IMR-90 (cell line): ENCODE data around the gene NCKAP5. TPM values are rescaled to one million over a fixed set of nuclear protein-coding genes. Genes with fewer than 3 reads are reported as not detected.

Experiments used
- ATAC-seq: fragments of 200-7000 bp; cut with Tn5 transposase; 2 replicates; pipeline ENCODE4 v1.9.1; 2020; ENCODE audit warnings: low read depth, mild to moderate bottlenecking, moderate library complexity
- BruUV-seq: library from RNA; stranded (reverse); fragments of 400-500 nt; replicated peaks from 2 replicates; lab custom pipeline; 2021; lab: Mats Ljungman, UMichigan
- CTCF ChIA-PET: fragments of 300-600 bp; formaldehyde crosslinking; extraction: SDS; loops from one replicate; lab custom pipeline; 2021; ENCODE audit warnings: antibody characterized with exemption; lab: Yijun Ruan, JAX
- POLR2A ChIA-PET: fragments of 300-600 bp; sonication (Branson Sonifier 250); formaldehyde crosslinking; loops from one replicate; lab custom pipeline; 2022; ENCODE audit warnings: antibody characterized with exemption; ENCODE audit not compliant: unreplicated experiment; lab: Charles Lee
- DNase-seq: peaks from one replicate; pipeline ENCODE4 v3.0.0; 2013
- H2AFZ ChIP-seq: replicated peaks from 2 replicates; pipeline ENCODE3; 2013; ENCODE audit warnings: low read length, mild to moderate bottlenecking; ENCODE audit not compliant: poor library complexity
- H2AK5ac ChIP-seq: 2 replicates; pipeline ENCODE4 v1.6.1; 2013; ENCODE audit warnings: low read depth, low read length, inconsistent platforms
- H2AK9ac ChIP-seq: replicated peaks from 2 replicates; pipeline ENCODE3; 2013; ENCODE audit warnings: mild to moderate bottlenecking, low read depth, low read length, moderate library complexity; ENCODE audit not compliant: poor library complexity
- H2BK120ac ChIP-seq: 2 replicates; pipeline ENCODE4 v1.6.1; 2013; ENCODE audit warnings: low read depth, low read length, inconsistent platforms
- H2BK15ac ChIP-seq: 3 replicates; pipeline ENCODE4 v1.6.1; 2013; ENCODE audit warnings: low read depth, low read length, inconsistent platforms
- H2BK20ac ChIP-seq: 2 replicates; pipeline ENCODE4 v1.6.1; 2013; ENCODE audit warnings: low read depth, mild to moderate bottlenecking, inconsistent platforms, low read length, moderate library complexity
- H2BK5ac ChIP-seq: 2 replicates; pipeline ENCODE4 v1.6.1; 2013; ENCODE audit warnings: mild to moderate bottlenecking, low read depth, low read length, inconsistent platforms; ENCODE audit not compliant: poor library complexity, severe bottlenecking
- H3K14ac ChIP-seq: replicated peaks from 2 replicates; pipeline ENCODE4 v1.6.1; 2013; ENCODE audit warnings: low read depth, low read length, inconsistent platforms
- H3K18ac ChIP-seq: 2 replicates; pipeline ENCODE4 v1.6.1; 2013; ENCODE audit warnings: low read depth, low read length, control low read depth
- H3K23ac ChIP-seq: 2 replicates; pipeline ENCODE4 v1.6.1; 2013; ENCODE audit warnings: low read depth, low read length, inconsistent platforms
- H3K27ac ChIP-seq: 2 replicates; pipeline ENCODE4 v1.5.1; 2013; ENCODE audit warnings: mild to moderate bottlenecking, control low read depth, low read length; ENCODE audit not compliant: insufficient read depth
- H3K27me3 ChIP-seq: 2 replicates; pipeline ENCODE4 v1.6.1; 2013; ENCODE audit warnings: low read length; ENCODE audit not compliant: control insufficient read depth, insufficient read depth
- H3K36me3 ChIP-seq: 2 replicates; pipeline ENCODE4 v1.6.1; 2013; ENCODE audit warnings: low read length, mixed read lengths; ENCODE audit not compliant: control insufficient read depth, insufficient read depth
- H3K4ac ChIP-seq: 2 replicates; pipeline ENCODE4 v1.6.1; 2013; ENCODE audit warnings: low read depth, low read length, inconsistent platforms
- H3K4me1 ChIP-seq: 2 replicates; pipeline ENCODE4 v1.6.1; 2013; ENCODE audit warnings: low read length, mixed read lengths; ENCODE audit not compliant: control insufficient read depth, insufficient read depth
- H3K4me2 ChIP-seq: 2 replicates; pipeline ENCODE4 v1.6.1; 2013; ENCODE audit warnings: low read depth, mild to moderate bottlenecking, control low read depth, low read length, moderate library complexity
- H3K4me3 ChIP-seq: 2 replicates; pipeline ENCODE4 v1.5.1; 2013; ENCODE audit warnings: low read depth, mild to moderate bottlenecking, control low read depth, low read length, moderate library complexity; ENCODE audit not compliant: insufficient read depth
- H3K56ac ChIP-seq: 2 replicates; pipeline ENCODE4 v1.6.1; 2013; ENCODE audit warnings: low read length, inconsistent platforms; ENCODE audit not compliant: insufficient read depth; ENCODE audit errors: extremely low read depth
- H3K79me1 ChIP-seq, 2 experiments: 2 replicates each; pipeline ENCODE4 v1.6.1; 2013; ENCODE audit warnings: low read length in 2 of 2, inconsistent platforms in 1 of 2, low read depth in 1 of 2
- H3K9ac ChIP-seq: 2 replicates; pipeline ENCODE4 v1.6.1; 2013; ENCODE audit warnings: low read depth, low read length, control low read depth
- H3K9me1 ChIP-seq: 2 replicates; pipeline ENCODE4 v1.6.1; 2013; ENCODE audit warnings: low read length, inconsistent platforms; ENCODE audit not compliant: insufficient read depth
- H3K9me3 ChIP-seq: 2 replicates; pipeline ENCODE4 v1.6.1; 2013; ENCODE audit warnings: low read length; ENCODE audit not compliant: control insufficient read depth, insufficient read depth
- H4K20me1 ChIP-seq: 2 replicates; pipeline ENCODE4 v1.6.1; 2013; ENCODE audit warnings: low read length, inconsistent platforms; ENCODE audit not compliant: insufficient read depth
- H4K5ac ChIP-seq: 2 replicates; pipeline ENCODE4 v1.6.1; 2013; ENCODE audit warnings: mild to moderate bottlenecking, low read depth, low read length, control low read depth
- H4K8ac ChIP-seq, 2 experiments: 2 replicates each; pipeline ENCODE4 v1.6.1; 2013; ENCODE audit warnings: low read depth in 2 of 2, low read length in 2 of 2, control low read depth in 1 of 2, inconsistent platforms in 1 of 2
- H4K91ac ChIP-seq: 2 replicates; pipeline ENCODE4 v1.6.1; 2013; ENCODE audit warnings: low read depth, low read length, inconsistent platforms; ENCODE audit not compliant: insufficient read depth
- BHLHE40 ChIP-seq: fragments of 150-350 bp; IDR thresholded peaks from 2 replicates; pipeline ENCODE4 v1.6.1; 2016; ENCODE audit warnings: mild to moderate bottlenecking, low read depth, low read length
- CEBPB ChIP-seq: IDR thresholded peaks from 2 replicates; pipeline ENCODE4 v1.6.1; 2012; ENCODE audit warnings: low read depth, low read length, improper control_type of control experiment
- CHD1 ChIP-seq: IDR thresholded peaks from 2 replicates; pipeline ENCODE4 v1.6.1; 2012; ENCODE audit warnings: low read depth, low read length, improper control_type of control experiment
- FOS ChIP-seq: fragments of 150-350 bp; IDR thresholded peaks from 2 replicates; pipeline ENCODE4 v1.6.1; 2016; ENCODE audit warnings: low read depth, low read length
- MAFK ChIP-seq: IDR thresholded peaks from 2 replicates; pipeline ENCODE4 v1.6.1; 2012; ENCODE audit warnings: low read depth, low read length, improper control_type of control experiment
- MAZ ChIP-seq: IDR thresholded peaks from 2 replicates; pipeline ENCODE4 v1.6.1; 2012; ENCODE audit warnings: low read depth, mild to moderate bottlenecking, low read length, improper control_type of control experiment, moderate library complexity, borderline replicate concordance
- MXI1 ChIP-seq: IDR thresholded peaks from 2 replicates; pipeline ENCODE4 v1.6.1; 2012; ENCODE audit warnings: low read depth, mild to moderate bottlenecking, low read length, moderate library complexity, borderline replicate concordance
- NFE2L2 ChIP-seq: fragments of 150-350 bp; IDR thresholded peaks from 2 replicates; pipeline ENCODE4 v1.6.1; 2016; ENCODE audit warnings: low read depth, mild to moderate bottlenecking, low read length
- POLR2A ChIP-seq: IDR thresholded peaks from 2 replicates; pipeline ENCODE4 v1.6.1; 2012; ENCODE audit warnings: mild to moderate bottlenecking, low read depth, low read length
- RAD21 ChIP-seq: IDR thresholded peaks from 2 replicates; pipeline ENCODE4 v1.6.1; 2012; ENCODE audit warnings: low read length, improper control_type of control experiment
- RCOR1 ChIP-seq: IDR thresholded peaks from 2 replicates; pipeline ENCODE4 v1.6.1; 2012; ENCODE audit warnings: mild to moderate bottlenecking, low read length, improper control_type of control experiment; ENCODE audit not compliant: insufficient replicate concordance
- RFX5 ChIP-seq: IDR thresholded peaks from 2 replicates; pipeline ENCODE4 v1.8.0; 2012; ENCODE audit warnings: low read depth, mild to moderate bottlenecking, low read length, moderate library complexity
- SMC3 ChIP-seq: fragments of 150-350 bp; IDR thresholded peaks from 2 replicates; pipeline ENCODE4 v1.6.1; 2016; ENCODE audit warnings: low read depth, mild to moderate bottlenecking, antibody characterized with exemption, low read length, moderate library complexity
- dilution Hi-C: fragments of 300-500 bp; cut with HindIII; formaldehyde crosslinking; loops from one replicate; pipeline ENCODE4 v1.14.3; 2018; ENCODE audit warnings: low sequenced_read_pairs; ENCODE audit not compliant: unreplicated experiment
- in situ Hi-C: fragments of 300-500 bp; cut with MboI; formaldehyde crosslinking; loops from 3 replicates; pipeline ENCODE4 v1.14.3; 2019; ENCODE audit warnings: low sequenced_read_pairs, inconsistent platforms, mixed read lengths
- intact Hi-C: fragments of 100-400 bp; cut with micrococcal nuclease; formaldehyde crosslinking; loops from 2 replicates; pipeline ENCODE4 v1.10.0; 2022
- polyA plus RNA-seq, 3 experiments: library from polyadenylated mRNA; depleted of rRNA; stranded (reverse); fragments of >200 nt; gene quantifications; 2 replicates each; pipeline ENCODE4 v1.2.3, GENCODE V29; 2012; ENCODE audit warnings: low replicate concordance in 1 of 3
- total RNA-seq: library from RNA; depleted of rRNA; stranded (reverse); fragments of >200 nt; gene quantifications from 2 replicates; pipeline ENCODE4 v1.2.3, GENCODE V29; 2012
- TF ChIP-seq, protein P1 (sequence below): fragments of 150-350 bp; IDR thresholded peaks from 2 replicates; pipeline ENCODE4 v1.6.1; 2017; ENCODE audit warnings: mild to moderate bottlenecking, antibody characterized with exemption, low read length, low read depth
- TF ChIP-seq, protein P2 (sequence below): fragments of 150-350 bp; IDR thresholded peaks from 2 replicates; pipeline ENCODE4 v1.6.1; 2016; ENCODE audit warnings: low read depth, mild to moderate bottlenecking, low read length, moderate library complexity, borderline replicate concordance
- TF ChIP-seq, protein P3 (sequence below): conservative IDR thresholded peaks from 2 replicates; pipeline ENCODE4 v1.5.1; 2012; ENCODE audit warnings: mild to moderate bottlenecking, low read depth, low read length, improper control_type of control experiment

The NCKAP5 gene
- total and polyA plus RNA-seq, 2 of the 4 experiments (the other 2 are of a cell fraction): 2.7 to 3.9 TPM

DNA sequence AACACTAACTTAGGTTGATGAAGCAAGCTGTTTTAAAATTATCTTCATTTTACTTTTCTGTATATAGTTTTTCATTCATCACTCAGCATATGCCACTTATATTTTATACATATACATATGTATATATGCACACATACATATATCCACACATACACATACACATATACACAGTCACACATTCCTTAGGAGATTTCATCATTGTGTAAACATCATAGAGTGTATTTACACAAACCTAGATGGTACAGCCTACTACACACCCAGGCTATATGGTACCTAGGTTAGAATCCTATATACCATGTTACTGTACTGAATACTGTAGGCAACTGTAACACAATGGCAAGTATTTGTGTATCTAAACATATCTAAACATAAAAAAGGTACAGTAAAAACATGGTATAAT lies 602.8 kb downstream of the NCKAP5 start:
- POLR2A ChIA-PET: no interaction called here
- ATAC-seq: 0 out of 2 replicates have a peak, but pooled peaks have one; percentile 29
- no peak overlapping the region for H3K56ac ChIP-seq
- H2AFZ ChIP-seq: no peak overlapping the region
- peaks cover 10% of the 10 kb centered on the region for H3K9me1 ChIP-seq
- no peak overlapping the region for H2AK5ac ChIP-seq
- in situ Hi-C loops (no loop called here), dilution Hi-C loops (no loop called here), intact Hi-C loops (no loop called here)
- no peak overlapping the region for H4K8ac ChIP-seq
- no peaks in the 10 kb centered on the region for H3K4me1 ChIP-seq
- H2BK120ac ChIP-seq: no peak overlapping the region
- H3K4me3 ChIP-seq: no peak overlapping the region
- no peak overlapping the region for H2BK20ac ChIP-seq
- no peaks in the 10 kb centered on the region for H3K27me3 ChIP-seq
- BruUV-seq: no TSS peak
- peaks cover 8% of the 10 kb centered on the region; the same call in 1 of the 2 replicates for H4K20me1 ChIP-seq
- CTCF ChIA-PET: no interaction called here
- no peak overlapping the region for H3K14ac ChIP-seq
- peaks cover 2% of the 10 kb centered on the region; the same call in 1 of the 2 replicates for H3K36me3 ChIP-seq
- no peak overlapping the region for H4K5ac ChIP-seq
- no peak overlapping the region for H4K91ac ChIP-seq
- H3K18ac ChIP-seq: no peak overlapping the region
- no peak for DNase-seq
- H3K9ac ChIP-seq: no peak overlapping the region
- no peak overlapping the region for H2BK5ac ChIP-seq
- H3K4ac ChIP-seq: no peak overlapping the region
- H3K4me2 ChIP-seq: no peak overlapping the region
- no peak overlapping the region for H3K23ac ChIP-seq
- TF ChIP-seq CEBPB (no peak), MXI1 (no peak), CHD1 (no peak), BHLHE40 (no peak), FOS (no peak), RAD21 (no peak), RFX5 (no peak), NFE2L2 (no peak), MAFK (no peak), MAZ (no peak), POLR2A (no peak), SMC3 (no peak), RCOR1 (no peak)
- TF ChIP-seq, protein P1, sequence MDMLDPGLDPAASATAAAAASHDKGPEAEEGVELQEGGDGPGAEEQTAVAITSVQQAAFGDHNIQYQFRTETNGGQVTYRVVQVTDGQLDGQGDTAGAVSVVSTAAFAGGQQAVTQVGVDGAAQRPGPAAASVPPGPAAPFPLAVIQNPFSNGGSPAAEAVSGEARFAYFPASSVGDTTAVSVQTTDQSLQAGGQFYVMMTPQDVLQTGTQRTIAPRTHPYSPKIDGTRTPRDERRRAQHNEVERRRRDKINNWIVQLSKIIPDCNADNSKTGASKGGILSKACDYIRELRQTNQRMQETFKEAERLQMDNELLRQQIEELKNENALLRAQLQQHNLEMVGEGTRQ: no peak
- TF ChIP-seq, protein P2, sequence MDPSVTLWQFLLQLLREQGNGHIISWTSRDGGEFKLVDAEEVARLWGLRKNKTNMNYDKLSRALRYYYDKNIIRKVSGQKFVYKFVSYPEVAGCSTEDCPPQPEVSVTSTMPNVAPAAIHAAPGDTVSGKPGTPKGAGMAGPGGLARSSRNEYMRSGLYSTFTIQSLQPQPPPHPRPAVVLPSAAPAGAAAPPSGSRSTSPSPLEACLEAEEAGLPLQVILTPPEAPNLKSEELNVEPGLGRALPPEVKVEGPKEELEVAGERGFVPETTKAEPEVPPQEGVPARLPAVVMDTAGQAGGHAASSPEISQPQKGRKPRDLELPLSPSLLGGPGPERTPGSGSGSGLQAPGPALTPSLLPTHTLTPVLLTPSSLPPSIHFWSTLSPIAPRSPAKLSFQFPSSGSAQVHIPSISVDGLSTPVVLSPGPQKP: no peak
- TF ChIP-seq, protein P3, sequence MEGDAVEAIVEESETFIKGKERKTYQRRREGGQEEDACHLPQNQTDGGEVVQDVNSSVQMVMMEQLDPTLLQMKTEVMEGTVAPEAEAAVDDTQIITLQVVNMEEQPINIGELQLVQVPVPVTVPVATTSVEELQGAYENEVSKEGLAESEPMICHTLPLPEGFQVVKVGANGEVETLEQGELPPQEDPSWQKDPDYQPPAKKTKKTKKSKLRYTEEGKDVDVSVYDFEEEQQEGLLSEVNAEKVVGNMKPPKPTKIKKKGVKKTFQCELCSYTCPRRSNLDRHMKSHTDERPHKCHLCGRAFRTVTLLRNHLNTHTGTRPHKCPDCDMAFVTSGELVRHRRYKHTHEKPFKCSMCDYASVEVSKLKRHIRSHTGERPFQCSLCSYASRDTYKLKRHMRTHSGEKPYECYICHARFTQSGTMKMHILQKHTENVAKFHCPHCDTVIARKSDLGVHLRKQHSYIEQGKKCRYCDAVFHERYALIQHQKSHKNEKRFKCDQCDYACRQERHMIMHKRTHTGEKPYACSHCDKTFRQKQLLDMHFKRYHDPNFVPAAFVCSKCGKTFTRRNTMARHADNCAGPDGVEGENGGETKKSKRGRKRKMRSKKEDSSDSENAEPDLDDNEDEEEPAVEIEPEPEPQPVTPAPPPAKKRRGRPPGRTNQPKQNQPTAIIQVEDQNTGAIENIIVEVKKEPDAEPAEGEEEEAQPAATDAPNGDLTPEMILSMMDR: no peak
- peaks cover 3 to 38% of the 10 kb centered on the region in 2 experiments; a peak in 3 of 4 replicates for H3K79me1 ChIP-seq
- no peak overlapping the region for H2BK15ac ChIP-seq
- H2AK9ac ChIP-seq: no peak overlapping the region
- H3K27ac ChIP-seq: no peak overlapping the region
- no peaks in the 10 kb centered on the region for H3K9me3 ChIP-seq
